Neural progenitor cell (in vitro differentiated cells): ENCODE data around the gene P2RY4.

ENCODE experiments used
- CTCF ChIP-seq: fragments of 200-600 bp; sonication (generic); IDR thresholded peaks from 2 replicates; pipeline ENCODE4 v1.5.1; 2017; ENCODE audit warnings: antibody characterized with exemption, mild to moderate bottlenecking
- EZH2 ChIP-seq: fragments of 200-600 bp; sonication (generic); IDR thresholded peaks from 2 replicates; pipeline ENCODE4 v1.6.1; 2017; ENCODE audit warnings: antibody characterized with exemption, mild to moderate bottlenecking, moderate library complexity
- EZH2phosphoT487 ChIP-seq: fragments of 200-600 bp; sonication (generic); IDR thresholded peaks from 2 replicates; pipeline ENCODE4 v1.6.1; 2017; ENCODE audit warnings: antibody characterized with exemption

- TF ChIP-seq EZH2phosphoT487 (no peak), CTCF (no peak), EZH2 (no peak)
Measured at GRCh38 chrX:70289793-70290770, 30.1 kb upstream of the P2RY4 start, which contains the start of the genes KIF4A and PDZD11.
